K562 (cell line): ENCODE results near the gene TPX2. TPM values are rescaled to one million over a fixed set of nuclear protein-coding genes. Genes with fewer than 3 reads are reported as not detected.

Experiments used
- CREBBP ChIP-seq: IDR thresholded peaks from one replicate; pipeline ENCODE4 v1.6.1; 2012; ENCODE audit warnings: low read depth, mild to moderate bottlenecking, control low read depth, inconsistent platforms, low read length
- PCBP1 ChIP-seq: fragments of 200-400 bp; formaldehyde crosslinking; IDR thresholded peaks from 2 replicates; pipeline ENCODE4 v1.6.1; 2018; ENCODE audit warnings: mild to moderate bottlenecking, low read depth, low read length; ENCODE audit not compliant: poor library complexity, severe bottlenecking
- POLR2G ChIP-seq: fragments of 200-400 bp; formaldehyde crosslinking; IDR thresholded peaks from 2 replicates; pipeline ENCODE4 v1.6.1; 2017; ENCODE audit warnings: low read depth, mild to moderate bottlenecking, antibody characterized with exemption, low read length, moderate library complexity
- SIRT6 ChIP-seq: IDR thresholded peaks from one replicate; pipeline ENCODE4 v1.6.1; 2012; ENCODE audit warnings: low read depth, mild to moderate bottlenecking, control low read depth, inconsistent platforms, low read length, moderate library complexity
- STAT5A ChIP-seq: IDR thresholded peaks from 2 replicates; pipeline ENCODE4 v1.6.1; 2012; ENCODE audit warnings: low read length, inconsistent platforms, borderline replicate concordance
- ZNF165 ChIP-seq: fragments of 250-450 bp; sonication (Bioruptor Pico); IDR thresholded peaks from 2 replicates; pipeline ENCODE4 v1.4.0; 2020; ENCODE audit warnings: borderline replicate concordance
- ZNF398 ChIP-seq: fragments of 250-450 bp; sonication (Bioruptor Pico); IDR thresholded peaks from 2 replicates; pipeline ENCODE4 v1.8.0; 2021; ENCODE audit warnings: moderate library complexity, mild to moderate bottlenecking, inconsistent platforms
- ZSCAN29 ChIP-seq: fragments of 450-650 bp; IDR thresholded peaks from 2 replicates; pipeline ENCODE4 v1.6.1; 2017
- polyA plus RNA-seq, 8 experiments: library from polyadenylated mRNA; depleted of rRNA in 4 of 8; stranded (reverse) in 5 of 8; unstranded in 3 of 8; fragments of >200 nt; fragmentation: Nextera tagmentation in 2 of 8; fragmentation: Illumina TruSeq in 1 of 8; extraction: Ambion mirVana in 2 of 8; extraction: Trizol in 1 of 8; gene quantifications; 2 replicates each; pipeline versions ENCODE4 v1.2.1 to v1.2.3, GENCODE V29; 2011 to 2014; ENCODE audit warnings: inconsistent platforms in 1 of 8, missing spikeins in 1 of 8
- total RNA-seq, 7 experiments: library from RNA; depleted of rRNA in 6 of 7; stranded (reverse); fragments of >200 nt in 6 of 7; fragmentation: Illumina TruSeq in 2 of 7; extraction: Trizol in 2 of 7; gene quantifications; 2 replicates each; pipeline versions ENCODE4 v1.2.1 to v1.2.3, GENCODE V29; 2011 to 2021; ENCODE audit warnings: low replicate concordance in 1 of 7
- TF ChIP-seq, protein P1 (sequence below): sonication (generic); formaldehyde crosslinking; IDR thresholded peaks from 2 replicates; pipeline ENCODE4 v1.8.0; 2022; ENCODE audit warnings: missing genetic modification reagents, mild to moderate bottlenecking, moderate library complexity, borderline replicate concordance
- TF ChIP-seq, protein P2 (sequence below): fragments of 450-650 bp; formaldehyde crosslinking; IDR thresholded peaks from 2 replicates; pipeline ENCODE4 v1.4.0; 2020; ENCODE audit warnings: mild to moderate bottlenecking, mixed read lengths

The TPX2 gene
- total and polyA plus RNA-seq, 9 of the 15 experiments (the other 6 are each of a cell fraction or from before 2014, with no cell fraction given) = 48.0 to 241 (median 133) TPM

DNA sequence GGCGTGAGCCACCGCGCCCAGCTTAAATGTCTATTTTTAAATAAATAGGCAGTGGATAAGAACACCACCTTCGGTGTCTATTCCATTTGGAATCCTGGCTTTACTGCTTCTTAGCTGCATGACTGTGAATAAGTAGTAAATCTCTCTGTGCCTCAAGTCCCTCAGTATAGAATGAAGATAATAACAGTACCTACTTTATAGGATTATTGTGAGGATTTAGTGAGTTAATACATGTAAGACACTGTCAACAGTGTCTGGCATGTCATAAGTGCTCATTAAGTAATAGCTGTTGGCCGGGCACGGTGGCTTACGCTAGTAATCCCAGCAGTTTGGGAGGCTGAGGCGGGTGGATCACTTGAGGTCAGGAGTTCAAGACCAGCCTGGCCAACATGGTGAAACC, 10.1 kb downstream of the TPX2 start (continued):
- TF ChIP-seq PCBP1 (no peak), STAT5A (no peak), ZSCAN29 (no peak), SIRT6 (no peak), ZNF398 (no peak), CREBBP (no peak), ZNF165 (CRISPR knock-in tag) (no peak), POLR2G (no peak)
- TF ChIP-seq, protein P1, sequence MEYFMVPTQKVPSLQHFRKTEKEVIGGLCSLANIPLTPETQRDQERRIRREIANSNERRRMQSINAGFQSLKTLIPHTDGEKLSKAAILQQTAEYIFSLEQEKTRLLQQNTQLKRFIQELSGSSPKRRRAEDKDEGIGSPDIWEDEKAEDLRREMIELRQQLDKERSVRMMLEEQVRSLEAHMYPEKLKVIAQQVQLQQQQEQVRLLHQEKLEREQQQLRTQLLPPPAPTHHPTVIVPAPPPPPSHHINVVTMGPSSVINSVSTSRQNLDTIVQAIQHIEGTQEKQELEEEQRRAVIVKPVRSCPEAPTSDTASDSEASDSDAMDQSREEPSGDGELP (CRISPR knock-in tag) = no peak
- TF ChIP-seq, protein P2, sequence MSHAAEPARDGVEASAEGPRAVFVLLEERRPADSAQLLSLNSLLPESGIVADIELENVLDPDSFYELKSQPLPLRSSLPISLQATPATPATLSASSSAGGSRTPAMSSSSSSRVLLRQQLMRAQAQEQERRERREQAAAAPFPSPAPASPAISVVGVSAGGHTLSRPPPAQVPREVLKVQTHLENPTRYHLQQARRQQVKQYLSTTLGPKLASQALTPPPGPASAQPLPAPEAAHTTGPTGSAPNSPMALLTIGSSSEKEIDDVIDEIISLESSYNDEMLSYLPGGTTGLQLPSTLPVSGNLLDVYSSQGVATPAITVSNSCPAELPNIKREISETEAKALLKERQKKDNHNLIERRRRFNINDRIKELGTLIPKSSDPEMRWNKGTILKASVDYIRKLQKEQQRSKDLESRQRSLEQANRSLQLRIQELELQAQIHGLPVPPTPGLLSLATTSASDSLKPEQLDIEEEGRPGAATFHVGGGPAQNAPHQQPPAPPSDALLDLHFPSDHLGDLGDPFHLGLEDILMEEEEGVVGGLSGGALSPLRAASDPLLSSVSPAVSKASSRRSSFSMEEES (CRISPR knock-in tag) = no peak
